Left ventricle myocardium superior (tissue), 1 donor: ENCODE data around the gene SETBP1. TPM values are rescaled to one million over a fixed set of nuclear protein-coding genes. Genes with fewer than 3 reads are reported as not detected.

Experiments used
- ATAC-seq: fragments of 200-7000 bp; cut with Tn5 transposase; one replicate; pipeline ENCODE4 v1.9.1; 2020; ENCODE audit warnings: mild to moderate bottlenecking, moderate library complexity
- DNase-seq: peaks from one replicate; pipeline ENCODE4 v3.0.0-alpha.2; 2020
- intact Hi-C: fragments of 100-400 bp; cut with micrococcal nuclease; formaldehyde crosslinking; loops from one replicate; pipeline ENCODE4 v1.11.0; 2022
- total RNA-seq: library from RNA; stranded (reverse); fragmentation: NEBNext Ultra II Directional; extraction: Animal tissue kit (Norgen Biotek cat#: 25700); gene quantifications from one replicate; pipeline ENCODE4 v1.2.1, GENCODE V29; 2021
- donor health status: DM: no; HTN: yes; CAD: no; lungs with severe emphysema.

Gene SETBP1
- total RNA-seq, 1 donor from 2014 or later, result 6.7 TPM

GRCh38 chr18:44957025-44957424, 276.3 kb downstream of the SETBP1 start:
- intact Hi-C loops, result no loop called here
- ATAC-seq (peak; percentile 90), DNase-seq (no peak)

GRCh38 chr18:44957461-44957860, 276.8 kb downstream of the SETBP1 start:
- no peak for DNase-seq
- peak; percentile 87 for ATAC-seq
- intact Hi-C loops, result no loop called here

- no peak for DNase-seq
- intact Hi-C loops, result no loop called here
- ATAC-seq, result no peak
These were observed 277.4 kb downstream of the SETBP1 start for GRCh38 chr18:44958040-44958439.

GRCh38 chr18:44958455-44958854, 277.8 kb downstream of the SETBP1 start:
- ATAC-seq (no peak), DNase-seq (no peak)
- intact Hi-C loops, result no loop called here

- no peak for DNase-seq
- ATAC-seq, result no peak
- intact Hi-C loops, result no loop called here
These were observed 278.3 kb downstream of the SETBP1 start for GRCh38 chr18:44959013-44959412.

GRCh38 chr18:44960580-44960979, 279.9 kb downstream of the SETBP1 start:
- DNase-seq, result no peak
- intact Hi-C loops, result no loop called here

GRCh38 chr18:44961288-44961995, 280.8 kb downstream of the SETBP1 start:
- no peak for ATAC-seq
- intact Hi-C loops, result no loop called here

More at GRCh38 chr18:44960580-44960979, 279.9 kb downstream of the SETBP1 start:
- no peak for ATAC-seq

GRCh38 chr18:44967599-44967998, 286.9 kb downstream of the SETBP1 start:
- no peak for ATAC-seq
- DNase-seq, result no peak
- intact Hi-C loops, result no loop called here

More at GRCh38 chr18:44961288-44961995, 280.8 kb downstream of the SETBP1 start:
- DNase-seq, result no peak

- intact Hi-C loops, result no loop called here
- ATAC-seq (no peak), DNase-seq (no peak)
These were observed 287.6 kb downstream of the SETBP1 start for GRCh38 chr18:44968336-44968735.

- DNase-seq, result no peak
- no peak for ATAC-seq
- intact Hi-C loops, result no loop called here
These were observed 288.6 kb downstream of the SETBP1 start for GRCh38 chr18:44969214-44969795.

GRCh38 chr18:44973282-44973681, 292.6 kb downstream of the SETBP1 start:
- ATAC-seq, result no peak
- intact Hi-C loops, result no loop called here
- no peak for DNase-seq

GRCh38 chr18:44974174-44974573, 293.5 kb downstream of the SETBP1 start:
- ATAC-seq (no peak), DNase-seq (no peak)
- intact Hi-C loops, result no loop called here

GRCh38 chr18:44977856-44978255, 297.2 kb downstream of the SETBP1 start:
- intact Hi-C loops, result no loop called here
- DNase-seq (no peak), ATAC-seq (no peak)

- intact Hi-C loops, result no loop called here
- ATAC-seq (no peak), DNase-seq (no peak)
These were observed 299.1 kb downstream of the SETBP1 start for GRCh38 chr18:44979748-44980147.

- no peak for DNase-seq
- no peak for ATAC-seq
- intact Hi-C loops, result no loop called here
These were observed 300.4 kb downstream of the SETBP1 start for GRCh38 chr18:44981121-44981520.

GRCh38 chr18:44986933-44987332, 306.2 kb downstream of the SETBP1 start:
- no peak for ATAC-seq
- DNase-seq, result no peak
- intact Hi-C loops, result no loop called here

- intact Hi-C loops, result no loop called here
- ATAC-seq (no peak), DNase-seq (no peak)
These were observed 306.7 kb downstream of the SETBP1 start for GRCh38 chr18:44987371-44987770.

- no peak for ATAC-seq
- intact Hi-C loops, result no loop called here
- DNase-seq, result no peak
These were observed 308.3 kb downstream of the SETBP1 start for GRCh38 chr18:44988821-44989587.

- no peak for ATAC-seq
- DNase-seq, result no peak
- intact Hi-C loops, result no loop called here
These were observed 315.6 kb downstream of the SETBP1 start for GRCh38 chr18:44996261-44996660.

- intact Hi-C loops, result no loop called here
- ATAC-seq (no peak), DNase-seq (no peak)
These were observed 316.5 kb downstream of the SETBP1 start for GRCh38 chr18:44997174-44997573.
